ENCODE data around the gene ADAMTSL2.

DNA sequence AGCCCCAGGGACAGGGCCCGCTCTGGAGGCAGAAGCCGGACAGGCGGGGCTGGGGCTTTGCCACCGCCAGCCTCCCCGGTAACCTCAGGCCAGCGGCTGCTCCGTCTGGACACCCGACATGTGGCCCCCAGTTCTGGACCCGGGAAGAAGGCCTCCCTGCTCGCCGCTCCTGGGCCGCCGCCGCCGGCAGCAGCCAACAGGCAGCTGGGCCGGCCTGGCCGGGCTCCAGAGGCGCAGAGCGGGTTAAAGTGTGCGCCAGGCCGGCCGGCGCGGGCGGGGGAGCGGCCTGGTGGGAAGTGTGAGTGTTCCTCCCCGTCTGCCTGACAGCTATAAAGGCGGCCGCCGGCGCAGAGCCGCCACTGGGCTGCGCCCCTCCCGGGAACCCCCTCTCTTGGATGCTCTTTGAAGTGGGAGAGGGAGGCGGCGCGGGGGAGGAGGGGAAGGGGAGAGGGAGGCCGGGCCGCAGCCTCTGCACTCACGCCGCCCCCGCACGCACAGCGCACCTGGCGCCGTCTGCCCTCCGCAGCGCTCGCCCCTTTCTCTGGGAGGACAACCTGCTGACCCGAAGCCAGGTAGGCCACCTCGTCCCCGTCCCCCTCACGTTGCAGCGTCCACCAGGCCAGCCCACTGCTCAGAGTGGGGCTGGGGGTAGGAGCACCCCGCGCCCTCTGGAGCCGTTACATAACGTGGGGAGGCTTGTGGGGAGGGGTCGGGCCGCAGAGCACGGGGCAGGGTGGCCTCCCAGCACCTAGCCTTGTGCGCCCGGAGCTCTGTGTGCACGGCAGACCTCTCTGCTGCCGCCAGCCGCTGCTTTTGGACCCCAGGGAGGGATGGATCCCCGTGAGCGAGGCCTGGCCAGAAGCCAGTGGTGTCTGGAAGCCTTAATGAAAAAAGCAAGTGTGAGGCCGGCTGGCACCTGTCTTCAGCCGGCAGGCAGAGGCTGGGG is at the start of gene ADAMTSL2:
- TF ChIP-seq POLR2AphosphoS5 (IDR thresholded peaks at IDR 0.05; ENCODE audit: borderline replicate concordance, low read depth, low read length): no peak
- no peak for TF ChIP-seq EZH2 (IDR thresholded peaks at IDR 0.05)
